ENCODE data around the gene SLIT3.

Gene SLIT3

DNA sequence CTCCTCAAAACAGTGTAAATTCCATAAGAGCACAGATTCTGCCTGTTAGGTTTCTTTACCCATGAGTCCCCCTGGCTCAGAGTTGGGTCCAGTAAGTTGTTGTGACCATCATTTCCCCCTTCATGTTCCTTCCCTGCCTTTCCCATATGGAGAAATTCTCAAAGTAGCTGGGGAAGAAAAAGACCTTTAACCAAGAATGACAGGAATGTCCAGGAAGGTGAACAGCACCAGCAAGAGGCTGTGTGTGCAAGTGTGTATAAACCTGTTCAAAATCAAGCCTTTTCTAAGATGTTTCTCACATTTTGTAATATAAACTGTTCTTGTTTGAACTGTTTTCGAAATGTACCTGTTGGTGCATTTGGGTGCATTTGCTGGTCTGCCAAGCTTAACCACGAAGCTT, 238.2 kb downstream of the SLIT3 start:
- no peak for FAIRE-seq
- TF ChIP-seq POLR2A (IDR thresholded peaks at IDR 0.05; ENCODE audit: low read depth, low read length) (no peak), POU2F2 (IDR thresholded peaks at IDR 0.05; ENCODE audit: low read depth, low read length) (no peak), PAX5 (IDR thresholded peaks at IDR 0.05; ENCODE audit: insufficient read depth, low read length, severe bottlenecking) (no peak), TAF1 (IDR thresholded peaks at IDR 0.05; ENCODE audit: low read depth, low read length) (no peak), SPI1 (IDR thresholded peaks at IDR 0.05; ENCODE audit: low read depth, low read length) (no peak), POLR2AphosphoS5 (IDR thresholded peaks at IDR 0.05; ENCODE audit: low read depth, low read length) (no peak)
- DNase-seq (ENCODE audit: insufficient read length, low spot score) = no peak

DNA sequence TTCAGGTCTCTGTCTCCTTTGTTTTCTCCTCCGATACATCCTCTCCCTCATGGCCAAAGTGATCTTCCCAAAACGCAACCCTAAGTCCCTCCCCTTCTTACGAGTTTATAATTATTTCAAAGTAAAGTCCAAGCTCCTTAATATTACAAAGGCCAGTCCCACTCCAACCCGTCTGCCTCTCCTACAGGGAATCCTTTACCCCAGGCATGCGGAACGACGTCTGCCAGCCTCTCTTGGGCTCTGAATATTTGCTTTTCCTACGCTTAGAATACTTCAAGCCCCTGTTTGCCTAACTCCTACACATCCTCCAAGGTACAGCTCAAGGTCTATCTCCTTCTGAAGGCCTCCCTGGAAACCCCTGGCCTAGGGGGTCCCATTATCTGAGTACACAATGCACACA, 246.4 kb downstream of the SLIT3 start:
- no peak for FAIRE-seq
- no peak for DNase-seq (ENCODE audit: insufficient read length, low spot score)
- TF ChIP-seq POU2F2 (IDR thresholded peaks at IDR 0.05; ENCODE audit: low read depth, low read length) (no peak), POLR2A (IDR thresholded peaks at IDR 0.05; ENCODE audit: low read depth, low read length) (no peak), POLR2AphosphoS5 (IDR thresholded peaks at IDR 0.05; ENCODE audit: low read depth, low read length) (no peak), SPI1 (IDR thresholded peaks at IDR 0.05; ENCODE audit: low read depth, low read length) (no peak), PAX5 (IDR thresholded peaks at IDR 0.05; ENCODE audit: insufficient read depth, low read length, severe bottlenecking) (no peak), TAF1 (IDR thresholded peaks at IDR 0.05; ENCODE audit: low read depth, low read length) (no peak)

DNA sequence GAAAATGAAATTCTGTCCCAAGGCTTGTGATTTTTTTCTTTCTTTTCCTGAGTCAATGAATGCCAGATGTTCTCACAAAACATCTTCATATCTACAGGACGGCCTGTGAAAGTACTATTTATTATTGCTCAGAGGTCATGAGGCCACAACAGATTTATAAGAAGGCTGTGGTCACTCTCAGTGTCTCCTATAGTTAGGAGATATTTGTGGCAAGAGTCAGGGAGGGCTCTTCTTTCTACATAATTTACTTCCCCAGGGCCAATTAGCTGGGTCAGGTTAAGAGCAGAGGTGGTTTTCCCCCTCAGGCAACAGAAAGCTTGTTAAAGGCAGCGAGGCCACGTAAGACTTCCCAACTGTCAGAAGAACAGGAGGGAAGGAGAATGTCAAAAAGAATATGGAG, 248.7 kb downstream of the SLIT3 start:
- FAIRE-seq (no peak), DNase-seq (ENCODE audit: insufficient read length, low spot score) (no peak)
- TF ChIP-seq SPI1 (IDR thresholded peaks at IDR 0.05; ENCODE audit: low read depth, low read length) (no peak), PAX5 (IDR thresholded peaks at IDR 0.05; ENCODE audit: insufficient read depth, low read length, severe bottlenecking) (no peak)

DNA sequence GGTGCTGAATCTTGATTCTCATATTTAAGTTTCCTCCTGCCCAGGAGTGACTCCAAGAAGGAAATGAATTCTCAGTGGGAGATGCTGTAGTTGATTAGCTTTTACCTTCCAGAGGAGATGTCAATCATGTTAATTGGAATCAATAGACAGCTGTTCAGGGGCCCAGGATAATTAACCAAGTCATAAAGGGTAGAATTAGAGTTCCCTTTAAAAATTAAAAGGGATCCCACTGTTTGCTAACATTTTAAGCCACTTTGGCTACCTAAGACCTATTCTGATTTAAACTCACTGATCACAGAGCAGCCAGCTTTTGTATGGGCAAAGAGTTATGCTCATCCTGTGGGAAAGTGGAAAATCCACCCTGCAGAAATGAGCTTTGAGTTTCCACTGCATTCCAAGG, 249.6 kb downstream of the SLIT3 start:
- DNase-seq (ENCODE audit: insufficient read length, low spot score) (no peak), FAIRE-seq (no peak)
- no peak for TF ChIP-seq PAX5 (IDR thresholded peaks at IDR 0.05; ENCODE audit: insufficient read depth, low read length, severe bottlenecking)
- no peak for TF ChIP-seq POU2F2 (IDR thresholded peaks at IDR 0.05; ENCODE audit: low read depth, low read length)
- no peak for TF ChIP-seq TAF1 (IDR thresholded peaks at IDR 0.05; ENCODE audit: low read depth, low read length)
- TF ChIP-seq POLR2AphosphoS5 (IDR thresholded peaks at IDR 0.05; ENCODE audit: low read depth, low read length) = no peak
- no peak for TF ChIP-seq POLR2A (IDR thresholded peaks at IDR 0.05; ENCODE audit: low read depth, low read length)
- TF ChIP-seq SPI1 (IDR thresholded peaks at IDR 0.05; ENCODE audit: low read depth, low read length) = no peak

DNA sequence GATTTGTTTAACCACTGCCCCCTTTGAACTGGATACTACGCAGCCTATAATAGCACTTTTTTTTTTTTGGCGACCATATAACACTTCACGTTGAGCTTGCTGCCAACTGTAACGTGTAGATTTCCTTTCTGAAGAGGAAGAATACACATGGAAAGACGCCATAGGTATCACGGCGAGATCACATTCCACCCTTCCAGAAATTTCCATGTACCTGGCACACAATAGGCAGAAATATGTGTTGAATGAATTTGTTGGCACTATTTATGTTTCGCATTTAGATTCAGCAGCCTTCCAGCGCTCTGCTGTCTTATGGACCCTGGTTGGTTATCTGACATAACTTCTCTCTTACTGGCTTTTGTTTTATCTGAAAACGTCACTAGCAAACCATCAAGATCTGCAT, 250.3 kb downstream of the SLIT3 start:
- TF ChIP-seq POU2F2 (IDR thresholded peaks at IDR 0.05; ENCODE audit: low read depth, low read length) (no peak), POLR2A (IDR thresholded peaks at IDR 0.05; ENCODE audit: low read depth, low read length) (no peak), PAX5 (IDR thresholded peaks at IDR 0.05; ENCODE audit: insufficient read depth, low read length, severe bottlenecking) (no peak), TAF1 (IDR thresholded peaks at IDR 0.05; ENCODE audit: low read depth, low read length) (no peak), POLR2AphosphoS5 (IDR thresholded peaks at IDR 0.05; ENCODE audit: low read depth, low read length) (no peak), SPI1 (IDR thresholded peaks at IDR 0.05; ENCODE audit: low read depth, low read length) (no peak)
- DNase-seq (ENCODE audit: insufficient read length, low spot score) = no peak
- no peak for FAIRE-seq

DNA sequence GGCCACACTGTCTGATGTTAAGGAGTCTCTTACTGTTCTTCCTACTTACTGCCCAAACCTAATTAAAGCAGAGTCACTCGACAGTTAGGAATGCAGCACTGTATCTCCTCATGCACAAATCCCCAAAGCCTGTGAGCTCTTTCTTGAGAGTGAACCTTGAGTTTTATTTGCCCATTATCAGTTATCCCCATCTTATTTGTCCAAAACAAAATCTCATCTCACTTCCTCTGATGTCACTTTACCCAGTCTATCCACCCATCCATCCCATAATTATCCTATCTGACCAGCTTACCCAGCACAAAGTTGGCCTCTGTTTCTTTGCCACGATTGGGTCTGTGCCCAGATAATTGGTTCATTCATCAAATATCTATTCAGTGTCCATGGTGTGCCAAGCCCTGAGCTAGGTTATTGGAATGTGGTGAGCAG, 250.8 kb downstream of the SLIT3 start:
- TF ChIP-seq POLR2A (IDR thresholded peaks at IDR 0.05; ENCODE audit: low read depth, low read length) = no peak
- FAIRE-seq = no peak
- DNase-seq (ENCODE audit: insufficient read length, low spot score) = no peak

DNA sequence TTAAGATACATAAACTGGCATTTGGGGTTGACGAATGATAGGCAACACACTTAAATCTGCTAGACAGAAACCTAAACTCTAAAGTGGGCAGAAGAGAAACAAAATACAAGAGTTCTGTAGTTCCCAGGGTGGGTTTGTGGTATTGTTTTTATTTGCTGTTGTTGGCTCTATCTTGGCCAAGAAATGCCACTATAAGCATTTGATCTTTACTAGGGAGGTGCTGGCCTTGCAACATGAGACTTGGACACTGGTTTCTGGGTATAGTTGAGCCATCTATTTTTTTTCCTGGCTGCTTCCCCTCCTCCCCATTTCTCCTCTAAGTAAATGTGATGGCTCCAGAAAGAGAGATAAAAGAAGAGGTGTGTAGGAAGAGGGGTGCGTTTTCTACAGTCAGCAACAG, 251.2 kb downstream of the SLIT3 start:
- no peak for FAIRE-seq
- no peak for DNase-seq (ENCODE audit: insufficient read length, low spot score)
- TF ChIP-seq POLR2AphosphoS5 (IDR thresholded peaks at IDR 0.05; ENCODE audit: low read depth, low read length) (no peak), PAX5 (IDR thresholded peaks at IDR 0.05; ENCODE audit: insufficient read depth, low read length, severe bottlenecking) (no peak), POLR2A (IDR thresholded peaks at IDR 0.05; ENCODE audit: low read depth, low read length) (no peak), TAF1 (IDR thresholded peaks at IDR 0.05; ENCODE audit: low read depth, low read length) (no peak), POU2F2 (IDR thresholded peaks at IDR 0.05; ENCODE audit: low read depth, low read length) (no peak), SPI1 (IDR thresholded peaks at IDR 0.05; ENCODE audit: low read depth, low read length) (no peak)

DNA sequence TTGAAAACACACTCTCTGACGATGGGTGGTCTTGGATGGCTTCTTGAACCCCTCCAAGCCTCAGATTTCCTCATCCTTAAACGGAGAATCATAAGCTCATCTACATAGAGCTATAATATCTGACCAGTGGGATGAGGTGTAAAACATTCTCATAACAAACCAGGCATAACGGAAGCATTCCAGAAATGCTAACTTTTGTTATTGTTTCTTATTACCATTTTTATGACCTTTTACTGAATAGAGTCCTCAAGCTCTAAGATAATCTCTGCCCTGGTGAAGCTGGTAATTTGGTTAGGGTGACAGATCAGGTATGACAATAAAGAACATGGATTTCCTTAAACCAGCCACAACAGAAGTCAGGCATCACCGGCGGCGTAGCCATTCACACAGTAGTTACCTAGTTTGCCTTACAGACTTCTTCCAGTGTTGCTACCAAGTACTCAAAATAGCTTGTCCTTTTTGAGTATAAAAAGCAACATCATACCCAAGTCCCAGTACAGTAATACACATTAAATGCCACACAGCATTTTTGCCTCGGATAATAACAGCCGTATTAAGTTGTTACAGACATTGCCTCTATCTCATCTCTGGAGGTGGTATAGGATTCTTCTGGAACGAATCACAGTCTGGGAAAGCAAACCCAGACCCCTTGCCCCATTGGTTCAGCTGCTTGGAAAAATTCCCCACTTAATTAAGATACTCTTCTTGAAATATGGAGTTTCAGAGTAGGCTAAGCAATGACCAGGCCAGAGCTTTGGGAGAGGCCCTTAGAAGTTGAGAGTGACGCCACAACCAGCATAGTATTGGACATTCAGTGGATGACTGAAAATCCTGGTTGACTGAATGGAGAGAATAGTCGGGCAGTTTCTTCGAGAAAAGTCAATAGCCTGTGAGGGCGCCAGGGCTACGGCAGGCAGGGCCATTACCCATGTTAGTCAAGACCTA, 252.5 kb downstream of the SLIT3 start:
- DNase-seq (ENCODE audit: insufficient read length, low spot score) = no peak
- no peak for TF ChIP-seq TAF1 (IDR thresholded peaks at IDR 0.05; ENCODE audit: low read depth, low read length)
- TF ChIP-seq POLR2AphosphoS5 (IDR thresholded peaks at IDR 0.05; ENCODE audit: low read depth, low read length) = no peak
- TF ChIP-seq PAX5 (IDR thresholded peaks at IDR 0.05; ENCODE audit: insufficient read depth, low read length, severe bottlenecking) = no peak
- FAIRE-seq = no peak

DNA sequence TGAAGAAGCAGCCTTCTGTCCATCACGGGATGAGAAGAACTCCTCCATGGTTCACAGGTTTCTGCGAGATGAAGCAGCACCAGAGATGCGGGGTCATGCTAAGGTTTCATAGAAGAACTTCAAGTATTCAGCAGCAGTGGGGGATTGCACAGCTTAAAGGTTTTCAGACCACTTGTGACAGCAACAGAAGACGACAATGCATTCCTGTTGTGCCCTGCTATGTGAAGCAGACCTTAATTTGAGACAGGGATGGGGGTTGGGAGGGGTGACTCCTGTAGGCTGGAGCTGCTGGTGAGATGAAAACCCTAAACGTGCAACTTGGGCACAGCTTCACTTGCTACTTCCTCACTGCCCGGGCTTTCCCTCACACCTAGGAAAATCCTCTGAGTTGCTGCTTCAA, 256.0 kb downstream of the SLIT3 start:
- FAIRE-seq (no peak), DNase-seq (ENCODE audit: insufficient read length, low spot score) (no peak)
- TF ChIP-seq SPI1 (IDR thresholded peaks at IDR 0.05; ENCODE audit: low read depth, low read length) = no peak
- no peak for TF ChIP-seq POU2F2 (IDR thresholded peaks at IDR 0.05; ENCODE audit: low read depth, low read length)
- TF ChIP-seq PAX5 (IDR thresholded peaks at IDR 0.05; ENCODE audit: insufficient read depth, low read length, severe bottlenecking) = no peak
- no peak for TF ChIP-seq TAF1 (IDR thresholded peaks at IDR 0.05; ENCODE audit: low read depth, low read length)
- no peak for TF ChIP-seq POLR2A (IDR thresholded peaks at IDR 0.05; ENCODE audit: low read depth, low read length)
- TF ChIP-seq POLR2AphosphoS5 (IDR thresholded peaks at IDR 0.05; ENCODE audit: low read depth, low read length) = no peak

DNA sequence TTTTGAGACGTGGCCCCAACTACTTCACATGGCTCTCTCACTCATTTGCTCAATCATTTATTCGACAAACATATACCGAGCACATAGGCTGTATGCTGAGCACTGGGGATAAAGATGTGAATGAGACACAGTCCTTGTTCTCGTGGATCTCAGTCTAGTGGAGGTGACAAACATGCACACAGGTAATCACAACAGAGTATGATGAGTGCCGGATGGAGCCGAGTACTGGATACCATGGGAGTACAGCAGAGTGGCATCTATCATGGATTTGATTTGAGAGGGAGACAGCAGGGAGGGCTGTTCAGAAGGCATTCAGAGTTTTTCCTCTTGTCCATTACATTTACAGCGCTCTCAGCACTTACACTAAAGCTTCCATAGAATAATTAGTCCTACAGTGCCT, 259.8 kb downstream of the SLIT3 start:
- DNase-seq (ENCODE audit: insufficient read length, low spot score) (no peak), FAIRE-seq (no peak)
- TF ChIP-seq SPI1 (IDR thresholded peaks at IDR 0.05; ENCODE audit: low read depth, low read length) = no peak
- TF ChIP-seq POU2F2 (IDR thresholded peaks at IDR 0.05; ENCODE audit: low read depth, low read length) = no peak
- TF ChIP-seq PAX5 (IDR thresholded peaks at IDR 0.05; ENCODE audit: insufficient read depth, low read length, severe bottlenecking) = no peak
- no peak for TF ChIP-seq POLR2A (IDR thresholded peaks at IDR 0.05; ENCODE audit: low read depth, low read length)
- TF ChIP-seq POLR2AphosphoS5 (IDR thresholded peaks at IDR 0.05; ENCODE audit: low read depth, low read length) = no peak
- no peak for TF ChIP-seq TAF1 (IDR thresholded peaks at IDR 0.05; ENCODE audit: low read depth, low read length)

Measured in GM12891 (cell line).